GM18870 (cell line): ENCODE data around the gene BCAN.

Experiments
- ATAC-seq: cut with Tn5 transposase; IDR thresholded peaks from one replicate; pipeline ENCODE4 v1.9.1; 2021; ENCODE audit warnings: moderate library complexity; ENCODE audit not compliant: unreplicated experiment

The BCAN gene

DNA sequence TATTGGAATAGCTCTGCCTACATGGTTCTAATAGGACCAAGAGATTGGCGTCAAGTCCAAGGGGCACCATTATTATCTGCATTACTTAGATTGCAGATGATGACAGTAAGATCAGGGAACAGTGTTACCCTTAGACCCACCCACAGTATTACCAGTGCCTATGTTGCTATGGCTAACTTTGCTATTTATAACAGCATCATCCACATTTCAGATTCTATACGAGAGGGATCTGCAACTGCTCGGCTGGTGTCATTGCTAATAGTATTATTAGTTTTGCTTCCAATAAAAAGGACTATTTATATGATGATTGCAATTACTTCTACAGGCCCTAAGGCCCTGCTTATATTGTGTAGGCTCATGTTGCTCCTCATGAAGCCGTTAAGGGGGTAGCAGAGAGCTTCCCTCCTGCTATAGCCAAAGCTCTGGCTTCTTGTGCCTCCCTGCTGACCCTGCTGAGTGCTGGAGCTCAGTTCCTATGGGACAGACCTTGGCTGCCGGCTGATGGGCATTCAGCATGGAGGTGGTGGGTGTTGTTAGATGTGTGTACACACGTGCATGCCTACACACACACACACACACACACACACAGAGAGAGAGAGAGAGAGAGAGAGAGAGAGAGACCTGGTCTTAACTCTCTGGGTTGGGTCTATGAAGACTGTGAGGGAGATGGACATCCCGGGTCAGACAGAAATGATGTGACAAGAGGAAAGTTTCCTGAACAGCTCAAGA, 1.3 kb downstream of the BCAN start:
- no peak for ATAC-seq

DNA sequence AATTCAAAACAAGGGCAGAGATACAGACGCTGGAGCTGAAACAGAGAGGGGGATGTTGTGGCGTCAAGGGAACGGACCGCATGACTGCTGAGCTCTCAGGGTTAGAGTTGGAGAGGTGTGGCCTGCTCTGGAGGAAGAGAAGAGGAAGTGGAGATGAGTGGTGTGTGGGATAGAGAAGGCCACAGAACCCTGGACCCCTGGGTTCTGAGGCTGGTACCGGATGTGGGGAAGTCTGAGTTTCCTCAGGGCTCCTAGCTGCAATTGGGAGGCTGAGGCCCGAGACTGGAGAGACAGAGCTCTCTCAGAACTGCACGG, 1.8 kb downstream of the BCAN start:
- no peak for ATAC-seq

- no peak for ATAC-seq
Observed at GRCh38 chr1:156644146-156644545, 2.2 kb downstream of the BCAN start.

DNA sequence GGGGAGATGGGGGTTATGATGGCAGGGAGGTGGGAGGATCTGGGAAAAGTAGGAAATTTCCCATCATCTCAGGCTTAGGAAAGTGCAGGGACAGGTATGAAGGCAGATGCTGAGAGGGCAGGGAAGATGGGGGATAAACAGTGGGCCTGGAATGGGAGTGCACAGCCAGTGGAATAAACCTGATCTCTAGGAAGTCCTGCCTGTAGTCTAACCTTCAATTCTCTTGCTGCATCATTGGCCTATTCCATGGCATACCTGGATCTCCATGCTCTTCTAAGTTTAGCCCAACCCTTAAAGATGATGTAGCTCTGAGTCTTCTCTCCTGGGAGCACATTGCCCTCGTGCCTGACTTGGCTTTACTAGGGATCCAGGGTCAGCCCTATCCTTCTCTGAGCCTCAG, 2.7 kb downstream of the BCAN start:
- ATAC-seq, result no peak

DNA sequence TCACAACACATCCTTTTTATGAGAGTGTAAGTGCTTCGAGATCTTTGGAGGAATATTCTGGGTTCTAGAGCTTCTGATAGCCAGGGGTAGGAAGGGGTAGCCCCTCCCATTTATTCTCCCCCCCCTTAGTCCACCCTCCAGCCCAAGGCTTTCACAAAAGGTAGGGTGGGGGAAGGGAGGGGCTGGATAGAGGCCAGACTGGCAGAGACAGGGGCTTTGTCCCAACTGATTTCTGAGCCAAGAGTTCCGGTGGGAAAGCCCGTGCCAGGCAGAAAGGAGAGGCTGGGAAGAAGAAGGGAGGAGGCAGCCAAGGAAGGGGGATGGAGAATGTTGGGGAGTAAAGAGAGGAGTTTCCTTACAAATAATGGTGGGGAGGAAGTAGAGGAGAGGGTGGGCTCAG, 3.1 kb downstream of the BCAN start:
- ATAC-seq, result no peak

DNA sequence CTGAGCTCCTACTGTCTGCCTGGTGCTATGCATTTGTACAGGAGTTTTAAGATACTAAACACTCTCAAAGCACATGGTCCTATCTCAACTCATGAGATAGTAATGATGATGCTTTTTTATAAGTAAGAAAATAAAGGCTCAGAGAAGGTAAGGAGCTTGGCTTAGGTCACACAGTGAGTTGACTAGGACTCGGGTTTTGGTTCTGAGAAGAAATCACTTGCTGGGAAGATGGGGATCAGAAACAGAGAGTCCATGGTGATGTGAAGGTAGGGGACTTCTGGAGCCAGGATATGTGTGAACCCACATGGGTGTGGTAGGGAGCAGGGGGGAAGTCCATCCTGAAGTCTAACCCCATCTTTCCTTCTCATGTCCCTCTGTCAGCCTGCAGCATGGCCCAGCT, 3.7 kb downstream of the BCAN start:
- no peak for ATAC-seq

GRCh38 chr1:156646738-156647211, 4.9 kb downstream of the BCAN start:
- ATAC-seq, result no peak

DNA sequence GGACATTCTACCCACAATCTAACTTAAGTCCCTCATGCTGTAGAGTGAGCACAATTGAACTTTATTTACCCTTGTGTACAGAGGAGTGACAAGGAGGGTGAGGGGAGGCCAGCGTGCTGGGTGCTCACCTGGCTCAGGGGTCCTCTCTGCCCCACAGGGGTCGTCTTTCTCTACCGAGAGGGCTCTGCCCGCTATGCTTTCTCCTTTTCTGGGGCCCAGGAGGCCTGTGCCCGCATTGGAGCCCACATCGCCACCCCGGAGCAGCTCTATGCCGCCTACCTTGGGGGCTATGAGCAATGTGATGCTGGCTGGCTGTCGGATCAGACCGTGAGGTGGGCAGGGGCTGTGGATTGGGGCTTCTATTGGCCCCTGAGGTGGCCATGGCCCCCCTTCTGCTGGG, 5.4 kb downstream of the BCAN start:
- ATAC-seq, result no peak

DNA sequence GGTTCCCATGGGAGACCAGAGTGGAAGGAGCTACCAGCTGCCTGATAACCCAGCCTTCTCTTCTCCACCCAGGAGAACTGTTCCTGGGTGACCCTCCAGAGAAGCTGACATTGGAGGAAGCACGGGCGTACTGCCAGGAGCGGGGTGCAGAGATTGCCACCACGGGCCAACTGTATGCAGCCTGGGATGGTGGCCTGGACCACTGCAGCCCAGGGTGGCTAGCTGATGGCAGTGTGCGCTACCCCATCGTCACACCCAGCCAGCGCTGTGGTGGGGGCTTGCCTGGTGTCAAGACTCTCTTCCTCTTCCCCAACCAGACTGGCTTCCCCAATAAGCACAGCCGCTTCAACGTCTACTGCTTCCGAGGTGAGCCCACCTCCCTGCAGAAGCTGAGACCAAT, 6.6 kb downstream of the BCAN start:
- ATAC-seq, result no peak

- no peak for ATAC-seq
Observed at GRCh38 chr1:156648951-156649350, 7.0 kb downstream of the BCAN start.

GRCh38 chr1:156652131-156652991, 10.4 kb downstream of the BCAN start:
- no peak for ATAC-seq

DNA sequence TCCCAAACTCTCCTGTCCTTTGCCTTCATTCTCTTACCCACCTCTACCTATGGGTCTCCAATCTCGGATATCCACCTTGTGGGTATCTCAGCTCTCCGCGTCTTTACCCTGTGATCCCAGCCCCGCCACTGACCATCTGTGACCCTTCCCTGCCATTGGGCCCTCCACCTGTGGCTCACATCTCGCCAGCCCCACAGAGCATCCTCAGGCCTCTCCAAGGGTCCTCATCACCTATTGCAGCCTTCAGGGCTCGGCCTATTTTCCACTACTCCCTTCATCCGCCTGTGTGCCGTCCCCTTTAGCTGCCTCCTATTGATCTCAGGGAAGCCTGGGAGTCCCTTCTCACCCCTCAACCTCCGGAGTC, 11.1 kb downstream of the BCAN start:
- ATAC-seq, result no peak

- no peak for ATAC-seq
Observed at GRCh38 chr1:156654700-156655099, 12.8 kb downstream of the BCAN start.

DNA sequence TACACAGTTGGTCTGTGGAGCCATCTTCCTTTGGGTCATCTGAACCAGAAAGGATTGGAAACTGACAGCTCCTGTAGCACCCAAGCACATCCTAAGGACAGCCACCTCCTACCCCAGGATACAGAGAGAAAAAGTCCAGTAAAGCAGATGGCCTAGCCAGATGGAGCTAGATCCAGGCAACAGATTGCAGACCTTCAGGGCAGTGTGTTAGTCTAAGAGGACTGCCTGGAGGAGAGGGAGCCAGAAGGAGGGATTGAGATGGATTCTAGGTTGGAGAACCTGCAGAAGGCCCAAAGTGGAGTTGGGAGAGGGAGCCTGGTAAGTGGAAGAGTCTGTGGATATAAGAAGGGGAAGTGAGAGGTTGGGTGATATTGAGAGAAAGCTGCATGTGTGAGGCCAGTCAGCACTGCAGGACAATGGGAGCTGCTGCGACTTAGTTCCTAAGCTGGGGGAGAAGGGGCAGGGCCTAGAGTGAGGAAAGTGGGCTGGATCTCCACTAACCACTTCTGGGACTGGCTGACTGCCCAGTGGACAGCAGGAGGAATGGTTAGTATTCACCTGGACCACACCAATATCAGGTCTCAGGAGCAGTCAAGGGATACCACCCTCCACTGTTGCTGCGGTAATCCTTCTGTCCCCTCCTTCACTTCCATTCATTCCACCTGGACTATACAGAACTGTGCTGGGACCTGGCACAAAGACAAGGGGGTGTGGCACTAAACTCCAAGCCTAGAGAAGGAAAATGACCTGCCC, 13.4 kb downstream of the BCAN start:
- ATAC-seq, result no peak

- ATAC-seq, result no peak
Observed at GRCh38 chr1:156655904-156656516, 14.1 kb downstream of the BCAN start.

- ATAC-seq, result no peak
Observed at GRCh38 chr1:156656806-156657740, 15.2 kb downstream of the BCAN start.

DNA sequence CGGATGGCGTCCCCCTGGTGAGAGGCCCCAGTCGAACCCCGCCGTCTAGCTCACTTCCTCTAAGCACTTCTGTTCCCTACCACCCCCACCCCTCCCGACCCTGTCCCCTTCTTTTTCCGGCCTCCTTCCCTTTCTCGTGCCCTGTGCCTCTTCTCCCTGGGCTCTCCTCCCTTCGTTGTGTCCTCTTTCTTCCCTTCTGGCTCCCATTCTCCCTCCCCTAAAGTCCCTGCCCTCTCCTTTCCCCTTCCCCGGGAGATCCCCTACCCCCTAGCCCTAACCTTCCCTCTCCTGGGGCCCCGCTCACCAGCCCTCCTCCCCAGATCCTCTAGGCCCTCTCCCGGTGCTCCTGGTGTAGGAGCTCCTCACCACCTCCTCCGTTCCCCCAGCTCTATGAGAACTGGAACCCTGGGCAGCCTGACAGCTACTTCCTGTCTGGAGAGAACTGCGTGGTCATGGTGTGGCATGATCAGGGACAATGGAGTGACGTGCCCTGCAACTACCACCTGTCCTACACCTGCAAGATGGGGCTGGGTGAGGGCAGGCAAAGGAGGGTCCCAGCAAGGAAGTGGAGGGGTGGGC, 15.9 kb downstream of the BCAN start:
- no peak for ATAC-seq

DNA sequence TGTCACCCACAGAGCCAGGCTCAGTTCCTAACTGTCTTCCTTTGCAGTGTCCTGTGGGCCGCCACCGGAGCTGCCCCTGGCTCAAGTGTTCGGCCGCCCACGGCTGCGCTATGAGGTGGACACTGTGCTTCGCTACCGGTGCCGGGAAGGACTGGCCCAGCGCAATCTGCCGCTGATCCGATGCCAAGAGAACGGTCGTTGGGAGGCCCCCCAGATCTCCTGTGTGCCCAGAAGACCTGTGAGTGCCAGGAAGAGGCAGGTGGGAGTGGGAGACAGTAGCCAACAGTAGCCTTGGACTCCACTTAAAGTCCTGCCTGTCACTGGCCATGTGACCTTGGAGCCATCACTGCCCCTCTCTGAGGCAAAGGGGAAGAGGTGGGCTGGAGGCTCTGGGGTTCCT, 16.6 kb downstream of the BCAN start:
- ATAC-seq, result no peak

- ATAC-seq, result no peak
Observed at GRCh38 chr1:156658945-156659574, 17.1 kb downstream of the BCAN start.

- ATAC-seq, result no peak
Observed at GRCh38 chr1:156659661-156659987, 17.7 kb downstream of the BCAN start.
